Liver (tissue), 9 donors: Measurements from ENCODE around the gene DSCAML1. TPM values are rescaled to one million over a fixed set of nuclear protein-coding genes. Genes with fewer than 3 reads are reported as not detected.

Source experiments
- DNase-seq: peaks from one replicate; pipeline ENCODE4 v3.0.0-alpha.2; 2017; ENCODE audit warnings: low spot score
- H3K27ac ChIP-seq, 2 donors: one replicate each; pipeline ENCODE4 v1.7.0; 2013; ENCODE audit warnings: inconsistent platforms in 2 of 2, low read length in 2 of 2, control low read depth in 1 of 2, low read depth in 1 of 2, mild to moderate bottlenecking in 1 of 2
- H3K27me3 ChIP-seq, 4 donors: one replicate each; pipeline versions ENCODE4 v1.6.1 to v1.7.0; 2013; ENCODE audit warnings: low read length in 3 of 4, inconsistent platforms in 1 of 4, mild to moderate bottlenecking in 1 of 4, moderate library complexity in 1 of 4; ENCODE audit not compliant: control insufficient read depth in 4 of 4, insufficient read depth in 4 of 4
- H3K36me3 ChIP-seq, 4 donors: one replicate each; pipeline versions ENCODE4 v1.6.1 to v1.7.0; 2013; ENCODE audit warnings: low read length in 3 of 4, mild to moderate bottlenecking in 3 of 4, low read depth in 1 of 4, moderate library complexity in 1 of 4; ENCODE audit not compliant: control insufficient read depth in 4 of 4, insufficient read depth in 3 of 4
- H3K4me1 ChIP-seq, 4 donors: one replicate each; pipeline versions ENCODE4 v1.6.1 to v1.7.0; 2013; ENCODE audit warnings: low read length in 3 of 4, mild to moderate bottlenecking in 3 of 4, moderate library complexity in 1 of 4; ENCODE audit not compliant: control insufficient read depth in 4 of 4, insufficient read depth in 4 of 4
- H3K4me3 ChIP-seq, 3 donors: one replicate each; pipeline versions ENCODE4 v1.6.1 to v1.7.0; 2013; ENCODE audit warnings: low read length in 3 of 3, control low read depth in 1 of 3, low read depth in 1 of 3, mild to moderate bottlenecking in 1 of 3
- H3K9ac ChIP-seq, 2 donors: one replicate each; pipeline ENCODE4 v1.7.0; 2013; ENCODE audit warnings: low read length in 2 of 2, mild to moderate bottlenecking in 2 of 2, moderate library complexity in 2 of 2, control low read depth in 1 of 2, low read depth in 1 of 2
- H3K9me3 ChIP-seq, 4 donors: one replicate each; pipeline versions ENCODE4 v1.6.1 to v1.7.0; 2013; ENCODE audit warnings: low read length in 3 of 4; ENCODE audit not compliant: control insufficient read depth in 4 of 4
- EGR1 ChIP-seq, 2 donors: IDR thresholded peaks; 2 replicates each; pipeline ENCODE4 v1.6.1; 2016 to 2018; ENCODE audit warnings: antibody characterized with exemption in 2 of 2, low read depth in 2 of 2
- FOXA1 ChIP-seq: IDR thresholded peaks from 2 replicates; pipeline ENCODE4 v1.6.1; 2016; ENCODE audit warnings: antibody characterized with exemption
- FOXA2 ChIP-seq: IDR thresholded peaks from 2 replicates; pipeline ENCODE4 v1.6.1; 2016; ENCODE audit warnings: antibody characterized with exemption
- GABPA ChIP-seq, 2 donors: IDR thresholded peaks in 1 of 2; conservative IDR thresholded peaks in 1 of 2; 2 replicates each; pipeline ENCODE4 v1.6.1; 2016; ENCODE audit warnings: antibody characterized with exemption in 2 of 2, mild to moderate bottlenecking in 1 of 2, moderate library complexity in 1 of 2
- HNF4A ChIP-seq, 2 donors: conservative IDR thresholded peaks; 2 replicates each; pipeline ENCODE4 v1.6.1; 2016; ENCODE audit warnings: antibody characterized with exemption in 2 of 2, mild to moderate bottlenecking in 2 of 2
- HNF4G ChIP-seq: IDR thresholded peaks from 2 replicates; pipeline ENCODE4 v1.6.1; 2016; ENCODE audit warnings: antibody characterized with exemption
- JUND ChIP-seq, 2 donors: IDR thresholded peaks; 2 replicates each; pipeline ENCODE4 v1.6.1; 2016; ENCODE audit warnings: antibody characterized with exemption in 2 of 2
- NR2F2 ChIP-seq: IDR thresholded peaks from 2 replicates; pipeline ENCODE4 v1.6.1; 2016; ENCODE audit warnings: antibody characterized with exemption
- RAD21 ChIP-seq, 2 donors: IDR thresholded peaks; 2 replicates each; pipeline ENCODE4 v1.6.1; 2016; ENCODE audit warnings: antibody characterized with exemption in 2 of 2, mild to moderate bottlenecking in 2 of 2
- RXRA ChIP-seq, 2 donors: IDR thresholded peaks; 2 replicates each; pipeline ENCODE4 v1.6.1; 2017 to 2018; ENCODE audit warnings: antibody characterized with exemption in 2 of 2, mild to moderate bottlenecking in 1 of 2
- SP1 ChIP-seq: IDR thresholded peaks from 2 replicates; pipeline ENCODE4 v1.6.1; 2018; ENCODE audit warnings: antibody characterized with exemption, mild to moderate bottlenecking
- TAF1 ChIP-seq: conservative IDR thresholded peaks from 2 replicates; pipeline ENCODE4 v1.6.1; 2016; ENCODE audit warnings: antibody characterized with exemption, mild to moderate bottlenecking
- YY1 ChIP-seq: IDR thresholded peaks from 2 replicates; pipeline ENCODE4 v1.6.1; 2016; ENCODE audit warnings: antibody characterized with exemption, mild to moderate bottlenecking
- WGBS: extraction: QIAGEN DNeasy Blood & Tissue Kit; methylation state at CpG from one replicate; pipeline ENCODE4 v1.1.7; 2013; 5-methylcytosine and 5-hydroxymethylcytosine counted together
- polyA plus RNA-seq, 2 donors: library from polyadenylated mRNA; stranded (reverse) in 1 of 2; unstranded in 1 of 2; fragments of 200-250 nt in 1 of 2; fragments of >200 nt in 1 of 2; fragmentation: Nextera tagmentation in 1 of 2; extraction: Ambion mirVana in 1 of 2; gene quantifications; one replicate each; pipeline versions ENCODE4 v1.2.1 to v1.2.3, GENCODE V29; 2013 to 2015
- total RNA-seq, 2 donors: library from RNA; depleted of rRNA; stranded (reverse); fragments of >200 nt; gene quantifications; one replicate each; pipeline ENCODE4 v1.2.3, GENCODE V29; 2014
- TF ChIP-seq, protein P1 (sequence below): IDR thresholded peaks from 2 replicates; pipeline ENCODE4 v1.6.1; 2016; ENCODE audit warnings: antibody characterized with exemption
- TF ChIP-seq, protein P2 (sequence below): IDR thresholded peaks from 2 replicates; pipeline ENCODE4 v1.6.1; 2016; ENCODE audit warnings: antibody characterized with exemption
- TF ChIP-seq, protein P3 (sequence below): IDR thresholded peaks from 2 replicates; pipeline ENCODE4 v1.6.1; 2016; ENCODE audit warnings: antibody characterized with exemption, mild to moderate bottlenecking
- TF ChIP-seq, protein P4 (sequence below): fragments of 150-350 bp; IDR thresholded peaks from 2 replicates; pipeline ENCODE4 v1.5.1; 2017; ENCODE audit warnings: improper control_type of control experiment, low read depth, low read length; ENCODE audit not compliant: missing input control
- TF ChIP-seq, protein P5 (sequence below): IDR thresholded peaks from 2 replicates; pipeline ENCODE4 v1.6.1; 2016; ENCODE audit warnings: antibody characterized with exemption
- donor health status: healthy.
- donor health status: healthy.
- donor health status: healthy.
- donor health status: healthy.
- donor health status: healthy.

Gene DSCAML1
- total and polyA plus RNA-seq, 4 donors = 0.07 to 0.42 (median 0.20) TPM

DNA sequence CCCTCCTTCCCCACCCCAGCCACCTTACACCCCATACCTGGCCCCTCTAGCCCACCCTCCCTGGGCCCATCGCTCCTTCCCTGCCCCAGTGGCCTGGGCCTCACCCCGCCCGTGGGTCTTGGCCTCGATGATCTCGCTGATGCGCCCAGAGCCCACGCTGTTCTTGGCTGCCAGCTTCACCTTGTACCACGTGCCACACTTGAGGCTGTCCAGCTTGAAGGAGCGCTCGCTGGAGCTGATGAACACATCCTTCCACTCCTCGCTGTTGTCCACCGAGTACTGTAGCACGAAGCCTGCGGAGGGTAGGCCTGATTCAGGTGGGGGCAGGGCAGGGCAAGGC lies 359.3 kb downstream of the DSCAML1 start:
- Histone ChIP-seq H3K9ac (no peak overlapping the region), H3K9me3 (no peaks in the 10 kb centered on the region), H3K4me1 (no peaks in the 10 kb centered on the region), H3K36me3 (no peaks in the 10 kb centered on the region), H3K27ac (no peak overlapping the region), H3K4me3 (no peak overlapping the region), H3K27me3 (no peaks in the 10 kb centered on the region)
- no peak for DNase-seq
- WGBS = 95% methylated on average over 14 of the region's 14 CpGs
- TF ChIP-seq RXRA (IDR thresholded peaks at IDR 0.05) (no peak), GABPA (IDR thresholded peaks at IDR 0.05 in 1 of 2, conservative IDR thresholded peaks at IDR 0.05 in 1 of 2) (no peak), EGR1 (IDR thresholded peaks at IDR 0.05; ENCODE audit: low read depth in 2 of 2) (no peak)
- TF ChIP-seq, protein P1, sequence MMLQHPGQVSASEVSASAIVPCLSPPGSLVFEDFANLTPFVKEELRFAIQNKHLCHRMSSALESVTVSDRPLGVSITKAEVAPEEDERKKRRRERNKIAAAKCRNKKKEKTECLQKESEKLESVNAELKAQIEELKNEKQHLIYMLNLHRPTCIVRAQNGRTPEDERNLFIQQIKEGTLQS = no peak
- TF ChIP-seq, protein P2, sequence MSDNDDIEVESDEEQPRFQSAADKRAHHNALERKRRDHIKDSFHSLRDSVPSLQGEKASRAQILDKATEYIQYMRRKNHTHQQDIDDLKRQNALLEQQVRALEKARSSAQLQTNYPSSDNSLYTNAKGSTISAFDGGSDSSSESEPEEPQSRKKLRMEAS = no peak

DNA sequence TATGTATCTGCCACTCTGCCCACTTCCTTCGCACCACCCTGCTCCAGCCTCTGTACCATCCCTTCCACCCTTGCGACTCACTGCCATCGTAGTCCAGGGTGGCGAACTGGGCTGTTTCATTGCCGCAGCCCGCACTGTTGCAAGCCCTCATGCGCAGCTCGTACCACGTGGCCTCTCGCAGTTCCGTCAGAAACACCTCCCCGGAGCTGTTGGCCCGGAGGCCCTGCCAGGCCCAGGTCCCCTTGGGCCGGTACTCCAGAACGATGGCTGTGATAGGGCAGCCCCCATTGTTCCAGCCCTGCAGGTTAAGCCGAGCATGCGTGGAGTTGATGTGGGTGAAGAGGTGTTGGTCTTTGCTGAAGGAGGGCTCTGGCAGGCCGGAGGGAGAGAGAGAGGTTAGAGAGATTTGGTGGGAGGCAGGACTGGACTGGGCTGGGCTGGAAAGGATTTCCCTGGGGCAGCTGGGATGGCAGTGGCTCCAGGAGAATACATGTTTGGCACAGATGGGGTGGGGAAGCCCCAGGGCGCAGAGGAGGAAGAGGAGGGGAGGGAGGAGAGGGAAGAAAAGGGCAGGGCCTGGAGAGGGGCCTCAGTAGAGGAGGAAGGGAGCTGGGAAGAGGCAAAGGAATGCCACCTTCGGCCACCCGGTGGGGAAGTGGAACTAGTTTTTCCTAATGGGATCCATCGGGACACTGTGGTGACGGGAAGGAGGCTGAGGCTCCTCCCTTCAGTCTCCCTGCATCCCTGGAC lies 359.8 kb downstream of the DSCAML1 start:
- H3K9ac ChIP-seq = no peak overlapping the region
- no peak for DNase-seq
- H3K27ac ChIP-seq = no peak overlapping the region
- no peaks in the 10 kb centered on the region for H3K9me3 ChIP-seq
- no peaks in the 10 kb centered on the region for H3K27me3 ChIP-seq
- H3K4me3 ChIP-seq = no peak overlapping the region
- 90% methylated on average over 23 of the region's 23 CpGs for WGBS
- no peaks in the 10 kb centered on the region for H3K36me3 ChIP-seq
- H3K4me1 ChIP-seq = no peaks in the 10 kb centered on the region
- TF ChIP-seq, protein P1 = no peak
- TF ChIP-seq FOXA1 = no peak
- TF ChIP-seq FOXA2 = no peak
- TF ChIP-seq HNF4G = no peak
- no peak for TF ChIP-seq YY1
- TF ChIP-seq, protein P3, sequence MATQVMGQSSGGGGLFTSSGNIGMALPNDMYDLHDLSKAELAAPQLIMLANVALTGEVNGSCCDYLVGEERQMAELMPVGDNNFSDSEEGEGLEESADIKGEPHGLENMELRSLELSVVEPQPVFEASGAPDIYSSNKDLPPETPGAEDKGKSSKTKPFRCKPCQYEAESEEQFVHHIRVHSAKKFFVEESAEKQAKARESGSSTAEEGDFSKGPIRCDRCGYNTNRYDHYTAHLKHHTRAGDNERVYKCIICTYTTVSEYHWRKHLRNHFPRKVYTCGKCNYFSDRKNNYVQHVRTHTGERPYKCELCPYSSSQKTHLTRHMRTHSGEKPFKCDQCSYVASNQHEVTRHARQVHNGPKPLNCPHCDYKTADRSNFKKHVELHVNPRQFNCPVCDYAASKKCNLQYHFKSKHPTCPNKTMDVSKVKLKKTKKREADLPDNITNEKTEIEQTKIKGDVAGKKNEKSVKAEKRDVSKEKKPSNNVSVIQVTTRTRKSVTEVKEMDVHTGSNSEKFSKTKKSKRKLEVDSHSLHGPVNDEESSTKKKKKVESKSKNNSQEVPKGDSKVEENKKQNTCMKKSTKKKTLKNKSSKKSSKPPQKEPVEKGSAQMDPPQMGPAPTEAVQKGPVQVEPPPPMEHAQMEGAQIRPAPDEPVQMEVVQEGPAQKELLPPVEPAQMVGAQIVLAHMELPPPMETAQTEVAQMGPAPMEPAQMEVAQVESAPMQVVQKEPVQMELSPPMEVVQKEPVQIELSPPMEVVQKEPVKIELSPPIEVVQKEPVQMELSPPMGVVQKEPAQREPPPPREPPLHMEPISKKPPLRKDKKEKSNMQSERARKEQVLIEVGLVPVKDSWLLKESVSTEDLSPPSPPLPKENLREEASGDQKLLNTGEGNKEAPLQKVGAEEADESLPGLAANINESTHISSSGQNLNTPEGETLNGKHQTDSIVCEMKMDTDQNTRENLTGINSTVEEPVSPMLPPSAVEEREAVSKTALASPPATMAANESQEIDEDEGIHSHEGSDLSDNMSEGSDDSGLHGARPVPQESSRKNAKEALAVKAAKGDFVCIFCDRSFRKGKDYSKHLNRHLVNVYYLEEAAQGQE = no peak
- TF ChIP-seq EGR1 (IDR thresholded peaks at IDR 0.05; ENCODE audit: low read depth in 2 of 2) = no peak
- TF ChIP-seq GABPA (IDR thresholded peaks at IDR 0.05 in 1 of 2, conservative IDR thresholded peaks at IDR 0.05 in 1 of 2) = no peak
- TF ChIP-seq JUND (IDR thresholded peaks at IDR 0.05) = no peak
- TF ChIP-seq TAF1 = no peak
- no peak for TF ChIP-seq SP1
- no peak for TF ChIP-seq NR2F2
- TF ChIP-seq, protein P2 = no peak
- no peak for TF ChIP-seq HNF4A (conservative IDR thresholded peaks at IDR 0.05)
- TF ChIP-seq, protein P4, sequence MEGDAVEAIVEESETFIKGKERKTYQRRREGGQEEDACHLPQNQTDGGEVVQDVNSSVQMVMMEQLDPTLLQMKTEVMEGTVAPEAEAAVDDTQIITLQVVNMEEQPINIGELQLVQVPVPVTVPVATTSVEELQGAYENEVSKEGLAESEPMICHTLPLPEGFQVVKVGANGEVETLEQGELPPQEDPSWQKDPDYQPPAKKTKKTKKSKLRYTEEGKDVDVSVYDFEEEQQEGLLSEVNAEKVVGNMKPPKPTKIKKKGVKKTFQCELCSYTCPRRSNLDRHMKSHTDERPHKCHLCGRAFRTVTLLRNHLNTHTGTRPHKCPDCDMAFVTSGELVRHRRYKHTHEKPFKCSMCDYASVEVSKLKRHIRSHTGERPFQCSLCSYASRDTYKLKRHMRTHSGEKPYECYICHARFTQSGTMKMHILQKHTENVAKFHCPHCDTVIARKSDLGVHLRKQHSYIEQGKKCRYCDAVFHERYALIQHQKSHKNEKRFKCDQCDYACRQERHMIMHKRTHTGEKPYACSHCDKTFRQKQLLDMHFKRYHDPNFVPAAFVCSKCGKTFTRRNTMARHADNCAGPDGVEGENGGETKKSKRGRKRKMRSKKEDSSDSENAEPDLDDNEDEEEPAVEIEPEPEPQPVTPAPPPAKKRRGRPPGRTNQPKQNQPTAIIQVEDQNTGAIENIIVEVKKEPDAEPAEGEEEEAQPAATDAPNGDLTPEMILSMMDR = no peak
- TF ChIP-seq, protein P5, sequence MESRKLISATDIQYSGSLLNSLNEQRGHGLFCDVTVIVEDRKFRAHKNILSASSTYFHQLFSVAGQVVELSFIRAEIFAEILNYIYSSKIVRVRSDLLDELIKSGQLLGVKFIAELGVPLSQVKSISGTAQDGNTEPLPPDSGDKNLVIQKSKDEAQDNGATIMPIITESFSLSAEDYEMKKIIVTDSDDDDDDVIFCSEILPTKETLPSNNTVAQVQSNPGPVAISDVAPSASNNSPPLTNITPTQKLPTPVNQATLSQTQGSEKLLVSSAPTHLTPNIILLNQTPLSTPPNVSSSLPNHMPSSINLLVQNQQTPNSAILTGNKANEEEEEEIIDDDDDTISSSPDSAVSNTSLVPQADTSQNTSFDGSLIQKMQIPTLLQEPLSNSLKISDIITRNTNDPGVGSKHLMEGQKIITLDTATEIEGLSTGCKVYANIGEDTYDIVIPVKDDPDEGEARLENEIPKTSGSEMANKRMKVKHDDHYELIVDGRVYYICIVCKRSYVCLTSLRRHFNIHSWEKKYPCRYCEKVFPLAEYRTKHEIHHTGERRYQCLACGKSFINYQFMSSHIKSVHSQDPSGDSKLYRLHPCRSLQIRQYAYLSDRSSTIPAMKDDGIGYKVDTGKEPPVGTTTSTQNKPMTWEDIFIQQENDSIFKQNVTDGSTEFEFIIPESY = no peak
- TF ChIP-seq RXRA (IDR thresholded peaks at IDR 0.05) = no peak
- TF ChIP-seq RAD21 (IDR thresholded peaks at IDR 0.05) = no peak
